DMS79 treated with DMSO at 0.1 percent for 48 hours (cell line): ENCODE results near the gene ZNF527.
"Not testable (repeated sequence)": the region's sequence is repeated elsewhere in the genome, so short reads cannot be mapped to it uniquely, and the experiment has no call there.

Source experiments
- DNase-seq: peaks from one replicate; lab custom pipeline; 2025; lab: John Stamatoyannopoulos, UW

The ZNF527 gene

GRCh38 chr19:37370880-37371661 lies at the start of gene ZNF527:
ZNF527 (plus strand) TSS chr19:37371099; CDS start chr19:37374199, 3,100 bp downstream.
- peak; percentile 94 for DNase-seq

- DNase-seq: no peak
These were observed 41.2 kb upstream of the ZNF527 start for GRCh38 chr19:37329686-37330085.

GRCh38 chr19:37332839-37333238 lies 38.1 kb upstream of the ZNF527 start:
- no peak for DNase-seq

GRCh38 chr19:37333457-37333856 lies 37.4 kb upstream of the ZNF527 start:
- no peak for DNase-seq

GRCh38 chr19:37334179-37335071 lies 36.5 kb upstream of the ZNF527 start:
- peak; percentile 72 for DNase-seq

GRCh38 chr19:37342753-37343152 lies 28.1 kb upstream of the ZNF527 start:
- no peak for DNase-seq

- no peak for DNase-seq
These were observed 24.8 kb upstream of the ZNF527 start for GRCh38 chr19:37346091-37346490.

GRCh38 chr19:37348060-37348459 lies 22.8 kb upstream of the ZNF527 start:
- DNase-seq: no peak

- DNase-seq: no peak
These were observed 16.9 kb upstream of the ZNF527 start for GRCh38 chr19:37353968-37354367.

- DNase-seq: no peak
These were observed 15.0 kb upstream of the ZNF527 start for GRCh38 chr19:37355901-37356300.

- no peak for DNase-seq
These were observed 8.9 kb upstream of the ZNF527 start for GRCh38 chr19:37361994-37362393.

GRCh38 chr19:37362733-37363132 lies 8.2 kb upstream of the ZNF527 start:
- no peak for DNase-seq

- not testable (repeated sequence) for DNase-seq
These were observed 466 bp upstream of the ZNF527 start for GRCh38 chr19:37370386-37370879.

GRCh38 chr19:37389234-37389633 lies 18.3 kb downstream of the ZNF527 start:
- no peak for DNase-seq

GRCh38 chr19:37391399-37391798 lies 20.5 kb downstream of the ZNF527 start:
- not testable (repeated sequence) for DNase-seq

- no peak for DNase-seq
These were observed 30.2 kb downstream of the ZNF527 start for GRCh38 chr19:37401078-37401477.

GRCh38 chr19:37403403-37403802 lies 32.5 kb downstream of the ZNF527 start:
- no peak for DNase-seq

GRCh38 chr19:37406140-37406846 lies 35.4 kb downstream of the ZNF527 start:
- DNase-seq: not testable (repeated sequence)

GRCh38 chr19:37412700-37413099 lies 41.8 kb downstream of the ZNF527 start:
- DNase-seq: no peak

- DNase-seq: no peak
These were observed 42.6 kb downstream of the ZNF527 start for GRCh38 chr19:37413313-37414084.
